Skeletal muscle cell (primary cell): ENCODE results near the gene B4GALNT2.
"Not testable (repeated sequence)": the region's sequence is repeated elsewhere in the genome, so short reads cannot be mapped to it uniquely, and the experiment has no call there.

Experiments
- DNase-seq: peaks from one replicate; pipeline ENCODE4 v3.0.0-alpha.2; 2010; ENCODE audit warnings: low read depth
- H3K4me3 ChIP-seq: 2 replicates; pipeline ENCODE4 v1.5.1; 2011; ENCODE audit warnings: low read depth, mild to moderate bottlenecking, control low read depth, low read length, moderate library complexity

The B4GALNT2 gene

GRCh38 chr17:49168706-49169105 is 36.1 kb downstream of the B4GALNT2 start:
- DNase-seq, result no peak
- H3K4me3 ChIP-seq, result no peak overlapping the region

- no peak for DNase-seq
- H3K4me3 ChIP-seq, result no peak overlapping the region
These were observed 37.6 kb downstream of the B4GALNT2 start for GRCh38 chr17:49170216-49170615.

- not testable (repeated sequence) for H3K4me3 ChIP-seq, DNase-seq
These were observed 38.1 kb downstream of the B4GALNT2 start for GRCh38 chr17:49170711-49171110.

GRCh38 chr17:49175978-49176377 is 43.4 kb downstream of the B4GALNT2 start:
- DNase-seq, H3K4me3 ChIP-seq: not testable (repeated sequence)

GRCh38 chr17:49180303-49180702 is 47.7 kb downstream of the B4GALNT2 start:
- no peak for DNase-seq

DNA sequence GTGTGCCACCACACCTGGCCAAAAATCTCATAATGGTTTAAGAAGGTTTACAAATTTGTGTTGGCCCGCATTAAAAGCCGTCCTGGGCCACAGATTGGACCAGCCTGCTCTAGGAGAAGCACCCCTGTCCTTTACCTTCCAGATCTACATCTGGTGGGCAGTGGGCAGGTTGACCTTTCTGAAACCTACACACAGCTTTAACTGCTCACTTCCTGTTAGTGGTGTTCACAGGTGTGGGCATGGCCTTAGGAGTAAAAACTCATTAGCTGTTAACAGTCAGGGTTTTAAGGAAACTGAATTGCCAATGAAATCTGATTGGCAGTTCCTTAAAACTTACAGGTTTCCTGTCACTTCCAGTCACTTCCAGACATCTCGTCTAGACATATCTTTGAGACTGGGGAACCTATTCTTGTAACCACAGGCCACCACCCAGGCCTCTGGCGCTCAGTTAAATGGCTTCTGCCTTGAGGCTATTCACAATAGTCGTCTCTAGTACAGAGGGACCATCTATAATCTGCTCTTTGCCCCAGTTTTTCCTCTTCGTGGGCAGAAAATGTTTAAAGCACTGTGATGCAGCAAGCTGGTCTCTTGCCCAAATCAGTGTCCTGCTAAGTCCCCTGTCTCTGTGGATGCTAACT is 48.5 kb downstream of the B4GALNT2 start:
- H3K4me3 ChIP-seq, result no peak overlapping the region
- DNase-seq, result no peak

More at GRCh38 chr17:49180303-49180702, 47.7 kb downstream of the B4GALNT2 start:
- H3K4me3 ChIP-seq, result no peak overlapping the region

DNA sequence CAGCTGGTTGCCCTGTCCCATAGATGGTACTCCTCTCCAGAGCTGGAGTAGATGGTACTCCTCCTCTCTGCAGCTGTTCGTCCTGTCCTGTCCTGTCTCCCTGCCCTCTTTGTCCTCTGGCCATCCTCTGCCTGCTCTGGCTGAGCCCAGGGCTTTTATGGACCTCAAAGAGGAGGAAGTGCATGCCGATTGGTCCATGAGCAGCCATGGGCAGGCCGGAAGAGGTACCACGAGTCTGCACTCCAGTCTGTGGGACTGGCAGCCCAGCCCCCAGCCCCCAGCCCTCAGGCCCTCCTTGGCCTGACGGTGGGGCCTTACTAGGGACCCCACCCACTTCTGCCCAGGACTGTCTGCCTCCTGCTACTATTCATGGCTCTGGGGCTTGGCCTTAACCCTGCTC is 50.8 kb downstream of the B4GALNT2 start:
- no peak overlapping the region for H3K4me3 ChIP-seq
- DNase-seq, result no peak

- no peak for DNase-seq
- H3K4me3 ChIP-seq, result no peak overlapping the region
These were observed 51.2 kb downstream of the B4GALNT2 start for GRCh38 chr17:49183801-49184200.

DNA sequence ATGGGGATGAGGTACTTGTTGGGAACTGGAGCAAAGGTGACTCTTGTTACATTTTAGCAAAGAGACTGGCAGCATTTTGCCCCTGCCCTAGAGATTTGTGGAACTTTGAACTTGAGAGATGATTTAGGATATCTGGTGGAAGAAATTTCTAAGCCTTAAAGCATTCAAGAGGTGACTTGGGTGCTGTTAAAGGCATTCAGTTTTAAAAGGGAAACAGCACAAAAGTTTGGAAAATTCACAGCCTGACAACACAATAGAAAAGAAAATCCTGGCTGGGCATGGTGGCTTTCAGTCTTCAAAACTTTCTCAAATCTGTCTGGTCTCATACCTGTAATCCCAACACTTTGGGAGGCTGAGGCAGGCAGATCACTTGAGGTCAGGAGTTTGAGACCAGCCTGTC is 52.0 kb downstream of the B4GALNT2 start:
- H3K4me3 ChIP-seq, DNase-seq: not testable (repeated sequence)

- not testable (repeated sequence) for DNase-seq
These were observed 52.8 kb downstream of the B4GALNT2 start for GRCh38 chr17:49185381-49185780.

DNA sequence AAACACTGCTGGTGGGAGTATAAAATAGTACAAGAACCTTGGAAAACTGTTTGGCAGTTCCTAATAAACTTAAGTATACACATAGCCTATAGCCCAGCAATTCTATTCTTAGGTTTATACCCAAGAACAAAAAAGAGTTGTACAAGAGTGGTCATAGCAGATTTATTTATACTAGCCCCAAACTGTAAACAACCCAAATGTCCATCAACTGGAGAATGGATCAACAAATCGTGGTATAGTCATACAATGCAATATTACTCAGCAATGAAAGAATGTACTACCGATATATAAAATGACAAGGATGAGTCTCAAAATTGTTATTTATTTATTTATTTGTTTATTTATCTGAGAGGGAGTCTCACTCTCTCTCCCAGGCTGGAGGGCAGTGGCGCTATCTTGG is 54.7 kb downstream of the B4GALNT2 start:
- no peak overlapping the region for H3K4me3 ChIP-seq
- DNase-seq, result no peak

More at GRCh38 chr17:49185381-49185780, 52.8 kb downstream of the B4GALNT2 start:
- not testable (repeated sequence) for H3K4me3 ChIP-seq

- DNase-seq, result no peak
These were observed 58.4 kb downstream of the B4GALNT2 start for GRCh38 chr17:49190932-49191331.

DNA sequence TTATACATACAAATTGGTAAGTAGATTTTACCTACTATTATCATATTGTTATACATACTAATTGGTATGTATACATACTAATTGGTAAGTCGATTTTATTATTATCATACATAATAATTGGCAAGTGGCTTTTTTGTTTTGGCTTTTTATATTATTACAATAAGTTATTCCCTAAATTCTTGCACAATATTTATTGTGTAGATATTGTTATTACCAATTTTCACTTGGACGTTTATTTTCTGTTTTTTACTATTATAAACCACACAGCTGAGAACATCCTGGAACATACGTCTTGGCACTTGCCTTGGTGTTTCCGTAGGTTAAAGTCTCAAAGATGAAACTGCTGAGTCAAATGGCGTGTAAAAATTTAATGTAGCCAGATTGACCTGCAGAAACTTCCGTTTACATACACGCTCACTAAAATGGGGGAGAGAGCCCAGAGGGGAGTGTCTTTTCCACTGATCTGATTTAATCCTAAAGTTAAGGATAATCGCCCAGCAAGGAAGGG is 58.9 kb downstream of the B4GALNT2 start:
- peak overlapping the region; percentile 85 for H3K4me3 ChIP-seq
- no peak for DNase-seq

More at GRCh38 chr17:49190932-49191331, 58.4 kb downstream of the B4GALNT2 start:
- no peak overlapping the region for H3K4me3 ChIP-seq

DNA sequence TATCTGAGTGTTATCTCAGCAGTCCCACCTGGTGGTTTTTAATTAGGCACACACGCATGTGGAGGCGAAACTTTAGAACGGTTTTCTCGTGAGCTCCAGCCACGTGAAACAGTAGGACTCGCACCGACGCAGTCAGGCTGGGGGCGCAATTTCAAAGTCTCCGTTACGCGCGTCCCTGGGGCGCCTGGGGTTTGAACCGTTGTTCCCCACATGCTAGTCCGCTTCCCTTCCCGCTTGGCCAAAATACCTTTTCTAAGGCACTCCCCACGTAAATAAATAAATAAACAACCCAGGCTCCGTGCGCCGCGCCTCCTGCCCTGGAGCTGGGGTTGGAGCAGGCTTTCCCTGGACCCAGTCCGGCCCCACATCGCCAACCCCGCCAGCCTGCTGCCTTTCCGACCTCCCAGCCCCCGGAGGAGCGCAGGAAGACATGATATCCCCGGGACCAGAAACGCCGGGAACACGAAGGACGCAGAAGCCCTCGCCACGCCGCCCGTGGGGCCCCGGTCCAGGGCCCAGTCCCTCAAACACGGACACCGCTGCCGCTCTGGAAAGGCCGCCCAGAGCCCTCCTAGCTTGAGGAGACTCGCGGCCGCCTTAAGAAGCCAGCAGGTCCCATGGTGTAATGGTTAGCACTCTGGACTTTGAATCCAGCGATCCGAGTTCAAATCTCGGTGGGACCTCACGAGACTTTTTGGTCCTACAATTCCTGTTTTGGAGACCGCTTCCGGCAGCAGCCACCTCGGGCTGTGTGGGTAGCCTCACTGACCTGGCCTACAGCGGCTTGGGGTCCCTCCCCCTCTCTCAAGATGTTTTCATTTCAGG is 59.6 kb downstream of the B4GALNT2 start:
- peak; percentile 42 for DNase-seq
- peak overlapping the region; percentile 85 for H3K4me3 ChIP-seq

- H3K4me3 ChIP-seq, result peak overlapping the region; percentile 85
- DNase-seq, result peak; percentile 36
These were observed 61.1 kb downstream of the B4GALNT2 start for GRCh38 chr17:49193513-49194296.

DNA sequence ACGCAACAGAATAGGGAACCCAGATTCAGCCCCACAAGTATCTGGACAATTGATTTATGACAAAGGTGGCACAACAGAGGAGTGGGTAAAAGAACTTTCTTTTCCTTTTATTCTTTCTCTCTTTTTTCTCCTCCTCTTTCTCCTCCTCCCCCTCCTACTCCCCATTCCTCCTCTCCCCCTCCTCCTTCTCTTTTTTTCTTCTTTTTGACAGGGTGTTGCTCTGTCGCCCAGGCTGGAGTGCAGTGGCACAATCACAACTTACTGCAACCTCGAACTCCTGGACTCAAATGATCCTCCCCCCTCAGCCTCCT is 61.7 kb downstream of the B4GALNT2 start:
- DNase-seq, result no peak

GRCh38 chr17:49195751-49196150 is 63.2 kb downstream of the B4GALNT2 start:
- H3K4me3 ChIP-seq, result no peak overlapping the region
- no peak for DNase-seq

More for the DNA sequence above, 61.7 kb downstream of the B4GALNT2 start:
- H3K4me3 ChIP-seq, result peak overlapping the region; percentile 85

DNA sequence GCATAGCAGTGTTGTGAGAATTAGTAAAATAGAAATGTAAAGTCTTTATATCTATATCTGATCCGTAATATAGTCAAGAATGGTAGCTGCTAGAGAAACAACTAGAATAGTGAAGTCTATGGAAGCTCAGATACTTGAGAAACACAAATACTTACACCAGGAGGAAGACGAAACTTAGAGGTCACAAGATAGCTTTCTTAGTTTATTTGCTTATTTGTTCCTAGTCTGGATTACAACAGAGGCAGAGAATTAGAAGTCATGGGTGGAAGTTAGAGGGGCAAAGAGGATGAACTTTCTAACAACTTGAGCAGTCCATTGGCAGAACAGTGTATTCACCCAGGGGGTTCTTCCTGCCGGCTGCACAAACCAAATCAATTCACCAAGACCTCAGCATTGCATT is 64.0 kb downstream of the B4GALNT2 start:
- H3K4me3 ChIP-seq, result no peak overlapping the region

GRCh38 chr17:49197346-49197998 is 64.9 kb downstream of the B4GALNT2 start:
- no peak for DNase-seq
- no peak overlapping the region for H3K4me3 ChIP-seq

More for the DNA sequence above, 64.0 kb downstream of the B4GALNT2 start:
- no peak for DNase-seq
